Right lobe of liver (tissue), 6 donors: ENCODE data around the gene ENO4. TPM values are rescaled to one million over a fixed set of nuclear protein-coding genes. Genes with fewer than 3 reads are reported as not detected.

Experiments used
- ATAC-seq, 4 donors: fragments of 200-7000 bp; cut with Tn5 transposase; one replicate each; pipeline ENCODE4 v1.9.1; 2020; ENCODE audit warnings: mild to moderate bottlenecking in 4 of 4, moderate library complexity in 4 of 4
- DNase-seq, 3 donors: peaks; one replicate each; pipeline ENCODE4 v3.0.0-alpha.2; 2020
- H3K27ac ChIP-seq, 3 donors: fragments of 200-600 bp; one replicate each; pipeline ENCODE4 v1.8.0; 2022
- H3K27me3 ChIP-seq, 2 donors: fragments of 200-600 bp; one replicate each; pipeline ENCODE4 v1.8.0; 2022
- H3K36me3 ChIP-seq, 4 donors: fragments of 200-600 bp; sonication (generic) in 1 of 4; one replicate each; pipeline versions ENCODE4 v1.5.1 to v1.8.0; 2017 to 2022; ENCODE audit warnings: control low read depth in 1 of 4
- H3K4me1 ChIP-seq, 4 donors: fragments of 200-600 bp; sonication (generic) in 1 of 4; one replicate each; pipeline versions ENCODE4 v1.5.1 to v1.8.0; 2017 to 2022; ENCODE audit warnings: control low read depth in 1 of 4
- H3K4me3 ChIP-seq, 3 donors: fragments of 200-600 bp; one replicate each; pipeline ENCODE4 v1.8.0; 2022
- H3K9me3 ChIP-seq, 4 donors: fragments of 200-600 bp; sonication (generic) in 1 of 4; one replicate each; pipeline versions ENCODE4 v1.5.1 to v1.8.0; 2017 to 2022; ENCODE audit warnings: control low read depth in 1 of 4
- POLR2A ChIP-seq: fragments of 450-650 bp; IDR thresholded peaks from one replicate; pipeline ENCODE4 v1.6.1; 2017; ENCODE audit warnings: antibody characterized with exemption, mild to moderate bottlenecking
- WGBS: methylation state at CpG from one replicate; pipeline ENCODE4 v1.1.6; 2018; ENCODE audit warnings: low coverage, low lambda C conversion rate; ENCODE audit not compliant: insufficient coverage; ENCODE audit errors: missing lambda C conversion rate; 5-methylcytosine and 5-hydroxymethylcytosine counted together
- intact Hi-C, 2 donors: fragments of 100-400 bp; cut with DNase I; formaldehyde crosslinking; loops; one replicate each; pipeline versions ENCODE4 v1.11.2 to v1.14.1; 2022
- total RNA-seq, 6 experiments: library from RNA; depleted of rRNA in 2 of 6; stranded (reverse); fragments of >200 nt in 2 of 6; fragmentation: NEBNext Ultra II Directional in 3 of 6; extraction: Animal tissue kit (Norgen Biotek cat#: 25700) in 3 of 6; gene quantifications; one replicate each; pipeline versions ENCODE4 v1.1.0 to v1.2.4, GENCODE V29; 2016 to 2023
- TF ChIP-seq, protein P1 (sequence below), 4 donors: fragments of 200-600 bp in 3 of 4; fragments of 450-650 bp in 1 of 4; IDR thresholded peaks; one replicate each; pipeline versions ENCODE4 v1.5.1 to v1.8.0; 2016 to 2022; ENCODE audit warnings: antibody characterized with exemption in 4 of 4, mild to moderate bottlenecking in 2 of 4
- donor health status: DM: no; HTN: yes; CAD: no.
- donor health status: DM: no; HTN: no; CAD: no.
- donor health status: DM: no; HTN: no; CAD: no.
- donor health status: DM: no; HTN: yes; CAD: no.
- donor health status: DM: no; HTN: yes; CAD: no.

Gene ENO4
- total RNA-seq, 6 experiments from 2014 or later: not detected

DNA sequence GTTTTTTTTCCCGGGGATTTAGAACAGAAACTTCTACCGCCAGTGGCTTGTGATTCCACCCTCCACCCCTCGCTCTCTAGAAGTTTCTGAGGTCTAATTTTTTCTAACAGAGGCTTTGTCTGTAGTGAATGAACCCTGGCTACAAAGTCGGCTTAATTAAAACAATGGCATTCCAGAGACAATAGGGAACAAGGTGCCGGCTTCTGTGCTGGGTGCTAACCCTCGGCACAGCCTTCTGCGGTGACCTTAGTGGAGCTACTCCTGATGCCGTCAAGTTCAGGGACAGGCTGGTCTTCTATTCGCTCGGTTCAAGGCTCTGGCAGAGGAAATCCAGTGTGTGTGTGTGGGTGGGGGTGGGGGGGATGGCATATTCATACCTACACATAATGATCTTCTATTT lies 32.1 kb upstream of the ENO4 start:
- H3K4me1 ChIP-seq: no peaks in the 10 kb centered on the region
- no peaks in the 10 kb centered on the region for H3K36me3 ChIP-seq
- no peaks in the 10 kb centered on the region for H3K9me3 ChIP-seq
- WGBS: 47% methylated on average over 10 of the region's 10 CpGs
- DNase-seq (no peak), ATAC-seq (no peak)
- no peak for TF ChIP-seq POLR2A
- TF ChIP-seq, protein P1, sequence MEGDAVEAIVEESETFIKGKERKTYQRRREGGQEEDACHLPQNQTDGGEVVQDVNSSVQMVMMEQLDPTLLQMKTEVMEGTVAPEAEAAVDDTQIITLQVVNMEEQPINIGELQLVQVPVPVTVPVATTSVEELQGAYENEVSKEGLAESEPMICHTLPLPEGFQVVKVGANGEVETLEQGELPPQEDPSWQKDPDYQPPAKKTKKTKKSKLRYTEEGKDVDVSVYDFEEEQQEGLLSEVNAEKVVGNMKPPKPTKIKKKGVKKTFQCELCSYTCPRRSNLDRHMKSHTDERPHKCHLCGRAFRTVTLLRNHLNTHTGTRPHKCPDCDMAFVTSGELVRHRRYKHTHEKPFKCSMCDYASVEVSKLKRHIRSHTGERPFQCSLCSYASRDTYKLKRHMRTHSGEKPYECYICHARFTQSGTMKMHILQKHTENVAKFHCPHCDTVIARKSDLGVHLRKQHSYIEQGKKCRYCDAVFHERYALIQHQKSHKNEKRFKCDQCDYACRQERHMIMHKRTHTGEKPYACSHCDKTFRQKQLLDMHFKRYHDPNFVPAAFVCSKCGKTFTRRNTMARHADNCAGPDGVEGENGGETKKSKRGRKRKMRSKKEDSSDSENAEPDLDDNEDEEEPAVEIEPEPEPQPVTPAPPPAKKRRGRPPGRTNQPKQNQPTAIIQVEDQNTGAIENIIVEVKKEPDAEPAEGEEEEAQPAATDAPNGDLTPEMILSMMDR (IDR thresholded peaks at IDR 0.05): no peak
- H3K27ac ChIP-seq: no peak overlapping the region
- intact Hi-C loops: no loop called here
- H3K4me3 ChIP-seq: no peak overlapping the region
- H3K27me3 ChIP-seq: no peaks in the 10 kb centered on the region

DNA sequence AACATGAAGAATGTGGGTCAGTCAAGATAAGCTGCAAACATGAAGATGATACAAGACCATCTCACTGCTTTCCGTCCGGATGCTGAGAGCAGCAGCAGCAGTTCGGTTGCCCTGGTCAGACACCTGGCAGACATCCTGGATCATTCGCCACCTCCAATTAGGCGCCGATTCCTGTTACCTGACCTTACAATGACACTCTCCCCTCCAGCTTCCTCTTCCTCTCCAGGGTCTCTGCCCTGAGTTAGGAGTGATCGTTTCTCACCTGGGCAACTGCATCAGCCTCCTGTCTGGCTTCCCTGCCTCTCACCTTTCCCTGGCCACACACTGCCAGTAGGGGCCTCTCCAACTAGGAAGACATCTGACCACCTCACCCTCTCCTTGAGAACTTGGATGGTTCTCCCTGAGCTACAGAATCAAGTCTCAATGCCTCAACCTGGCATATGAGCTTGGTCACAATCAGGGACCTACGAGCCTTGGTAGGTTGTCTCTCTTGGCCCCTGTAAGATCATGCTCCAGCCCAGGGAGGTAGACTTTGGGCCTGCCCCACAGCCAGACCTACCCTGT lies 31.4 kb upstream of the ENO4 start:
- TF ChIP-seq, protein P1 (IDR thresholded peaks at IDR 0.05): no peak
- TF ChIP-seq POLR2A: no peak
- Histone ChIP-seq H3K4me1 (no peaks in the 10 kb centered on the region), H3K9me3 (no peaks in the 10 kb centered on the region), H3K27me3 (no peaks in the 10 kb centered on the region), H3K36me3 (no peaks in the 10 kb centered on the region), H3K27ac (no peak overlapping the region), H3K4me3 (no peak overlapping the region)
- ATAC-seq: peak in 1 of 4 donors; percentile 13
- intact Hi-C loops: no loop called here
- no peak for DNase-seq
- 70% methylated on average over 8 of the region's 8 CpGs for WGBS

GRCh38 chr10:116819999-116820677 lies 29.2 kb upstream of the ENO4 start:
- DNase-seq: no peak
- no peak overlapping the region for H3K27ac ChIP-seq
- no peaks in the 10 kb centered on the region for H3K9me3 ChIP-seq
- TF ChIP-seq POLR2A: no peak
- TF ChIP-seq, protein P1 (IDR thresholded peaks at IDR 0.05): no peak
- WGBS: 70% methylated on average over 5 of the region's 6 CpGs
- no peak for ATAC-seq
- no peaks in the 10 kb centered on the region for H3K36me3 ChIP-seq
- intact Hi-C loops: no loop called here
- H3K4me3 ChIP-seq: no peak overlapping the region
- H3K27me3 ChIP-seq: no peaks in the 10 kb centered on the region
- no peaks in the 10 kb centered on the region for H3K4me1 ChIP-seq

DNA sequence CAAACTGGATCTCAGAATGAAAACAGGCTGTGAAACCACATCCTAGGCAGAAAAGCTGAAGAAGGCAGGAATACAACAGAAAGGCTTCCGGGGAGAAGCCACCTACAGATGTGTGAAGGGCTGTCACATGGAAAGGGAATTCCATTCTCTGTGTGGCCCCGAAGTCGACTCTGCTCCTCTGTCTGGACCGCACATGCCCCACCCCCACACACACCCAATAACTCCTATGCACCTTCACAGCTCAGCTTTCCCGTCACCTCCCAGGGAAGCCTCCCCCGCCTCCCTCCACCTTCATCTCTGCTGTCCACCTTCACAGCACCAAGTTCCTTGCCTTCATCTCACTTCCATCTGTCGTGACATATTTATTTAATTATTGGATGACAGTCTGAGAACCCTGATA lies 23.4 kb upstream of the ENO4 start:
- intact Hi-C loops: no loop called here
- TF ChIP-seq POLR2A: no peak
- TF ChIP-seq, protein P1 (IDR thresholded peaks at IDR 0.05): no peak
- Histone ChIP-seq H3K36me3 (no peaks in the 10 kb centered on the region), H3K27ac (no peak overlapping the region), H3K27me3 (no peaks in the 10 kb centered on the region), H3K4me1 (no peaks in the 10 kb centered on the region), H3K9me3 (no peaks in the 10 kb centered on the region), H3K4me3 (no peak overlapping the region)
- DNase-seq (no peak), ATAC-seq (no peak)
- WGBS: 58% methylated on average over 7 of the region's 7 CpGs
